OCI-LY3 (cell line): ENCODE measurements around the gene HPS4.

ENCODE experiments used
- CTCF ChIP-seq: fragments of 200-600, 300-600 bp; sonication (generic); IDR thresholded peaks from 2 replicates; pipeline ENCODE4 v1.5.1; 2014; ENCODE audit warnings: antibody characterized with exemption, low read length, low read depth
- EZH2phosphoT487 ChIP-seq: fragments of 200-600 bp; shearing (Covaris generic); IDR thresholded peaks from 2 replicates; pipeline ENCODE4 v1.6.1; 2018; ENCODE audit warnings: antibody characterized with exemption, mixed run types, low read depth

GRCh38 chr22:26464312-26464711, 19.3 kb downstream of the HPS4 start:
- no peak for TF ChIP-seq CTCF
- TF ChIP-seq EZH2phosphoT487, result no peak
